ENCODE results near the gene STK32A. TPM values are rescaled to one million over a fixed set of nuclear protein-coding genes. Genes with fewer than 3 reads are reported as not detected.

STK32A gene
- total RNA-seq, 1 donor from 2014 or later: 5.0 TPM

GRCh38 chr5:147391781-147392180 lies 157.0 kb downstream of the STK32A start:
- no peak for DNase-seq

- DNase-seq: no peak
Observed at GRCh38 chr5:147393874-147394672, 159.2 kb downstream of the STK32A start.

- no peak for DNase-seq
Observed at GRCh38 chr5:147396070-147396823, 161.4 kb downstream of the STK32A start.

GRCh38 chr5:147397616-147398015 lies 162.8 kb downstream of the STK32A start:
- DNase-seq: no peak

- DNase-seq: peak; percentile 25
Observed at GRCh38 chr5:147398860-147399259, 164.0 kb downstream of the STK32A start.

- no peak for DNase-seq
Observed at GRCh38 chr5:147400126-147400809, 165.4 kb downstream of the STK32A start.

- DNase-seq: no peak
Observed at GRCh38 chr5:147400881-147401280, 166.1 kb downstream of the STK32A start.

- DNase-seq: no peak
Observed at GRCh38 chr5:147403651-147404640, 169.1 kb downstream of the STK32A start.

- DNase-seq: no peak
Observed at GRCh38 chr5:147404706-147405105, 169.9 kb downstream of the STK32A start.

GRCh38 chr5:147406636-147407035 lies 171.8 kb downstream of the STK32A start:
- no peak for DNase-seq

GRCh38 chr5:147407094-147407681 lies 172.4 kb downstream of the STK32A start:
- no peak for DNase-seq

- DNase-seq: no peak
Observed at GRCh38 chr5:147408980-147409379, 174.2 kb downstream of the STK32A start.

- DNase-seq: peak; percentile 71
Observed at GRCh38 chr5:147410496-147411358, 175.9 kb downstream of the STK32A start.

GRCh38 chr5:147411359-147412319 lies 176.8 kb downstream of the STK32A start:
- peak; percentile 47 for DNase-seq

- no peak for DNase-seq
Observed at GRCh38 chr5:147412561-147412960, 177.7 kb downstream of the STK32A start.

- DNase-seq: no peak
Observed at GRCh38 chr5:147413266-147413665, 178.4 kb downstream of the STK32A start.

- no peak for DNase-seq
Observed at GRCh38 chr5:147415651-147416050, 180.8 kb downstream of the STK32A start.

- no peak for DNase-seq
Observed at GRCh38 chr5:147417135-147417813, 182.4 kb downstream of the STK32A start.

Measured in skin of body (tissue), 2 donors.